ENCODE results near the gene MPPED1. TPM values are rescaled to one million over a fixed set of nuclear protein-coding genes. Genes with fewer than 3 reads are reported as not detected.

MPPED1 gene
- total RNA-seq, 4 donors from 2014 or later = not detected

GRCh38 chr22:43395086-43395695 is 16.6 kb upstream of the MPPED1 start:
- intact Hi-C loops (cut with DNase I) = no loop called here
- TF ChIP-seq POLR2A (IDR thresholded peaks at IDR 0.05) (no peak), CTCF (IDR thresholded peaks at IDR 0.05) (no peak)
- Histone ChIP-seq H3K27me3 (peaks cover 0 to 65% (median 0%) of the 10 kb centered on the region in 4 donors), H3K4me3 (no peak overlapping the region), H3K27ac (no peak overlapping the region), H3K36me3 (no peaks in the 10 kb centered on the region), H3K9me3 (no peaks in the 10 kb centered on the region), H3K4me1 (no peaks in the 10 kb centered on the region)
- no peak for DNase-seq
- 55 to 75% methylated on average over 5 to 6 of the region's 9 CpGs for WGBS, 2 donors

- 62 to 76% methylated on average over 6 to 12 of the region's 17 CpGs for WGBS, 2 donors
- Histone ChIP-seq H3K27ac (no peak overlapping the region), H3K4me1 (no peaks in the 10 kb centered on the region), H3K4me3 (no peak overlapping the region), H3K27me3 (peaks cover 0 to 77% (median 0%) of the 10 kb centered on the region in 4 donors), H3K36me3 (no peaks in the 10 kb centered on the region), H3K9me3 (no peaks in the 10 kb centered on the region)
- TF ChIP-seq CTCF (IDR thresholded peaks at IDR 0.05) = no peak
- TF ChIP-seq POLR2A (IDR thresholded peaks at IDR 0.05) = no peak
- no peak for DNase-seq
- intact Hi-C loops (cut with DNase I) = no loop called here
Observed at GRCh38 chr22:43396321-43396933, 15.4 kb upstream of the MPPED1 start.

- intact Hi-C loops (cut with DNase I) = no loop called here
- Histone ChIP-seq H3K4me1 (no peaks in the 10 kb centered on the region), H3K36me3 (no peaks in the 10 kb centered on the region), H3K4me3 (no peak overlapping the region), H3K27ac (no peak overlapping the region), H3K27me3 (peaks cover 0 to 83% (median 0%) of the 10 kb centered on the region in 4 donors), H3K9me3 (no peaks in the 10 kb centered on the region)
- WGBS, 2 donors = 57 to 67% methylated on average over 1 of the region's 23 CpGs
- no peak for TF ChIP-seq POLR2A (IDR thresholded peaks at IDR 0.05)
- no peak for TF ChIP-seq CTCF (IDR thresholded peaks at IDR 0.05)
- DNase-seq = no peak
Observed at GRCh38 chr22:43396934-43397457, 14.8 kb upstream of the MPPED1 start.

- WGBS, 2 donors = 31 to 72% methylated on average over 2 of the region's 7 CpGs
- no peak overlapping the region for H3K27ac ChIP-seq
Observed at GRCh38 chr22:43397766-43398165, 14.0 kb upstream of the MPPED1 start.

More at GRCh38 chr22:43397766-43398165, 14.0 kb upstream of the MPPED1 start:
- DNase-seq = no peak
- H3K36me3 ChIP-seq = no peaks in the 10 kb centered on the region
- intact Hi-C loops (cut with DNase I) = no loop called here
- TF ChIP-seq POLR2A (IDR thresholded peaks at IDR 0.05) (no peak), CTCF (IDR thresholded peaks at IDR 0.05) (no peak)
- H3K27me3 ChIP-seq = peaks cover 0 to 91% (median 0%) of the 10 kb centered on the region in 4 donors
- no peaks in the 10 kb centered on the region for H3K4me1 ChIP-seq
- H3K4me3 ChIP-seq = no peak overlapping the region
- no peaks in the 10 kb centered on the region for H3K9me3 ChIP-seq

All from esophagus squamous epithelium (tissue), 5 donors.